HG03097 (cell line): ENCODE measurements around the gene INPP4A.
A peak's percentile ranks its signal among the peaks of the same experiment; 100 is the strongest.

ENCODE experiments used
- ATAC-seq: cut with Tn5 transposase; IDR thresholded peaks from one replicate; pipeline ENCODE4 v1.9.1; 2021; ENCODE audit not compliant: unreplicated experiment, low FRiP score

The INPP4A gene

DNA sequence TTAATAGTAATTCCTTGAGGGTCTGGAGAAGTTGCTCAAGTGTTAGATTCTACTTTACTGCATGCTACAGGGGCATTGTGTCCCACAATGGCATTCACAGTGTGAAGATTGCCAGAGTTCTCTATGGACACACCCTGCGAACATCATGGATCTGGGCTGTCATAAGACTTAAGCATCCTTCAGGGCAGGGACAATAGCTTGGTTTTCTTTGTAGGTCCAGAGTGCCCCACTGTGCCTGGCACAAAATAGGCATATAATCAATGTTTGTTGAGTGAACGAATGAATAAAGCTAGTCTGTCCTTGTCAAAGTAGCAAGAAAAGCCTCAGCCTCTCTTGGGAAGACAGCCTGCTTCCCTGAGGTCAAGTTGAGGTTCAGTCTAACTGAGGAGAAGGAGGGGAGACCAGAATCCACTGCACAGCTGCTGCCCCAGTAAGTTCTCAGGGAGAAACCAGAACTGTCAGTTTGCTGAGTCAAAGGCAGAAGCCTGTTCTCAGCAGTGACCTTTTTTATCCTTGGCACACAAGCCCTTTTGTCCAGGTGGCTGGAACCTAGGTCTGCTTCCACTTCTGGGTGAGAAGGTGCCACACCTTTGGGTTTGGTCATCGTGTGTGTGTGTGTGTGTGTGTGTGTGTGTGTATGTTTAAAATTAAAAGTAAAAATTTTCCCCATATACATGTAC is 15.0 kb downstream of the INPP4A start:
- ATAC-seq: no peak

DNA sequence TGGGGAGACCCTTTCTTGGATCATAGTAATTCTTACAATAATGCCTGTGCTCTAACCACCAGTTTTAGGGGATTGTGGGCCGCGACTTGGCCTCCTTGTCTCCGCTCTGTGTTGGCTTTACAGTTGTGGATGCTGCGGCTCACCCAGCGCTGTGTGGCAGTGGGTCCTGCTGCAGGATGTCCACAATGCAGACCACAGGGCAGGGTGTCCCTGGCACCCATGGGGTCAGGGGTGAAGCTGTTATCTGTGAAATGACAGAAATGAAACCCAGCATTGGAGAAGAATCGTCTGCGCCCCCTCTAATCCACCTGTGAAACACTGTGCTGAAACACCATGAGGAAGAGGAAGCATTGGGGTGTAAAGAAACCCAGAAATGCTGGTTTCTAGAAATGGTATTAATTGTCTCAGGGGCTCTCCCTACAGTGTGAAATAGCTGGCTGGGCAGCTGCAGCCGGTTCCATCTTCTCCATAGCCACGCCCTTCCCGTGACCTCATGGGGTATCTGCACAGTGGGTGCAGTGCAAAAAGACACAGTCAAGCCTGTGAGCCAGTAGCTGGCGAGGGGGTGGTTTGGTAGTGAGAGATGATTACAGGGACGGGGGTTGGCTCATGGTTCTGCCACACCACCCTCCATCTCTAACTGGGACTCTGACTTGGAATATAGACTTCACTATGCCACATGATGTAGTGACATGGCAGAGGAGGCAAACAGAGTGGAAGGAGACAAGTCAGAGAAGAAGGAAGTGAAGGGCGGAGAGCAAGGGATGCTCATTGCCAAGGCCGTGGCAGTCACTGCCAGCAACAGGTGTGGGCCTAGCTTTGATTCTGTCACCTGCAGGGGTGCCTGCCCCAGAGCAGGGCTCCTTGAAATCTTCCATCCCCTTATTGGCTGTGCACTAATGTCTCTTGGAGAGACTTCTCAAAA is 16.2 kb downstream of the INPP4A start:
- ATAC-seq: peak; percentile 37

DNA sequence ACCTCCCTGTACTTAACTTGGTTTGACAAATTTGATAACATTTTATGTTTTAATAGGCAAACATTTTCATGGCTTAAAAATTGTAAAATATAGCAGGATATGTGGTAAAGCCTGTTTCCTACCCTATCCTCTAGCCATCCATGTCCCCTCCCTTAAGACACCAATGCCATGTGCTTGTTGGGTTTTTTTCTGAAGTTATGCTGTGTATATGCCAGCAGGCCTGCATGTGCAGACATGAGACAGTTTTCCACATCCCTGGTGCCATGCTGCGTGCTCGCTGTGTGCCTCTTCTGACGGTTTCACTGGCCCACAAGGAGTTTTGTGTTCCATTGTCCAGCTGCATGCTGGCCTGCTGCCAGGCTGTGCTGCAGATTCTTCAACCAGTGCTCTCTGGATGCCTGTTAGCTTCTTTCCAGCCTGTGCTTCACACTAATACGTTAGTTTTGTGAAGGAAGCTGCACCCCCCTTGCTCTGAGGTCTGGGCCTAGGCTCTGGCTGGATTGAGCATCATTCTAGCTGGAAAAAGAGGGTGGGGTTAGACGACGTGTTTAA is 16.9 kb downstream of the INPP4A start:
- no peak for ATAC-seq

DNA sequence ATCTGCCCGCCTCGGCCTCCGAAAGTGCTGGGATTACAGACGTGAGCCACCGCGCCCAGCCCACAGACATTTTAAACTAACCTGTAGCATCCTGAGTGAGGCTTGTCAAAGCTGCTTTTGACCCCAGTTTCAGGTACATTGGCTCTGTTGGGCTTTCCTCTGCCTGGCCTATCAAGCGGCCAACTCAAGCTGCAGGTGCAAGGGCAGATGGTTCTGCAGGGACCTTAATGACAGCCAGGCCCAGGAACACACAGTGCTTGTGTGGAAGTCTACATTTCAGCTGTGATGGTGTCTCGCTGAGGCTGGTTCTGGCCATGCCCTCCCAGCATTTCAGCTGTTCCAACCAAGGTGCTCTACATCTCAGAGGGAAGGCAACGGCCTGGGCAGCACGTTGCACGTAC is 18.4 kb downstream of the INPP4A start:
- no peak for ATAC-seq

DNA sequence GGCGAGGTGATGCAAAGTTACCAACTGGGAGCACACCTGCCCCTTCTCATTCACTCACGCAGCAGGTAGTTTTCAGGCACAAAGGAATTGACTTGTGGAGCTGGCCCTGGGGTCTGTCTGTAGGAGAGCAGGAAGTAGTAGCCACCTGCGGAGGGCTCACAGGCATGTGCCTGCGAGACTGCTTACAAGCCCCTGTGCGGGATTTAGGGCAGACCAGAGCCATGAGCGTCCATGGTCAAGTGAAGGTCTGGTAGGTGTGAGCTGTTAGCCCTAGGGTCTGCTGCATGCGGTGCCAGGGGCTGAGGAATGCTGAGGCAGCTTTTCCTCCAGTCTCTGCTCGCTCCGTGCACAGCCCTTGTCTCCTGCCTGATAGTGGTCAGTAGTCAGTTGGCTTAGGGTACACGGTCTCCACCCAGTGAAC is 18.9 kb downstream of the INPP4A start:
- no peak for ATAC-seq

DNA sequence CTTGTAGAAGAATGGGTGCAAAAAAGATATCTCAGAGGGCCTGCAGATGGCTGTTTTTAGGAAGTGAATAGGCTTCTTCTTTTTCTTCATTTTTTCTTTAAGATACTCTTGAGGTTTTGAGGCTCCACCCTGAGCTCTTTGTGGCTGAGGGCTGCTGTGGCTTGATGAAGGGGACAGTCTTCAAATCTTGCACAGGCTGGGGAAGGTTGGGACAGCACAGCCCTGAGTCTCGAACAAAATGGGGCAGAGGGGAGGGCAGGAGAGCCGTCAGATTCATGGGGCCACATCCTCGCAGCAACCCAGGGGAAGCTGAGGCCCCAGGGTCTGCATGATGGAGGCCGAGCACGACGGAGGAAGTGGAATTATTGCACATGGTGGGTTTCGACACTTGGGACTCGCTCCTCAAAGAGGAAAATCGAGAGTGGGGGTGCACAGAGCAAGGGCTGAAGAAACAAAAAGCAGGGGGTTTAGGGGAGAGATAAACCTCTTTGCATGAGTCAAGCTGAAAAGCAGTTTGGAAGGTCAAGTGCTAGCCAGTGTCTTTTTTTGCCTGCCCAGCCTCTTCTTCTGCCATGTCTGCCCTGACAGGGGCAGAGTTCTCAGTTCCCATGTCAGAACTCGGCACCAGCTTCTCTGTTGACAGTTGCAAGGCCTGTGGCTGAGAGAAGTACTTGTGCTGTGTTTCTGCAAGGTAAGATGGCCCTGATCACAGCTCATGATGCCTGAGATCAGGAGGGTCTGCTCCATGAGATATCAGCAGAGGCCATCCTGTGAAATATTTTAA is 19.5 kb downstream of the INPP4A start:
- ATAC-seq: peak; percentile 4

DNA sequence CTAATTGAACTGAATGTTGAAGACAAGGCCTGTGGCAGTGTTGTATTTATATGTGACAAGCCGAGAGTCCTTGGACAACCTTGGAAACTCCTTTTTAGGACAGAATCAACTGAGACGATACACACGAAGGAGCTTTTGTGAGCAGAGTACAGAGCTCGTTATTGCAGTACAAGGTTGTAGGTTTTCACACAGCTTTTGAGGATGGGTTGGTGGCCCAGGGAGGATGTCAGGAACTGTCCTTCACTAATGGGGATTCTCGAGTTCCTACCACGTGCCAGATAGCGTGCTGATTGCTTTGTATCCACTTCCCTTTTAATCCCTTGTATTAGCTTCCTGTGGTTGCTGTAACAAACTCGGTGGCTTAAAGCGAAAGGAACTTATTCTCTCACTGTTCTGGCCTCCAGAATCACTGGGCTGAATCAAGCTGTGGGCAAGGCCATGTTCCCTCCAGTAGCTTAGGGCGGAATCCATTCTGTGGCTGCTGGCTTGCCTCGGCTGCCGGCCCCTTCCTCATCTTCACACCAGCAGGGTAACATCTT is 20.2 kb downstream of the INPP4A start:
- ATAC-seq: peak; percentile 46

DNA sequence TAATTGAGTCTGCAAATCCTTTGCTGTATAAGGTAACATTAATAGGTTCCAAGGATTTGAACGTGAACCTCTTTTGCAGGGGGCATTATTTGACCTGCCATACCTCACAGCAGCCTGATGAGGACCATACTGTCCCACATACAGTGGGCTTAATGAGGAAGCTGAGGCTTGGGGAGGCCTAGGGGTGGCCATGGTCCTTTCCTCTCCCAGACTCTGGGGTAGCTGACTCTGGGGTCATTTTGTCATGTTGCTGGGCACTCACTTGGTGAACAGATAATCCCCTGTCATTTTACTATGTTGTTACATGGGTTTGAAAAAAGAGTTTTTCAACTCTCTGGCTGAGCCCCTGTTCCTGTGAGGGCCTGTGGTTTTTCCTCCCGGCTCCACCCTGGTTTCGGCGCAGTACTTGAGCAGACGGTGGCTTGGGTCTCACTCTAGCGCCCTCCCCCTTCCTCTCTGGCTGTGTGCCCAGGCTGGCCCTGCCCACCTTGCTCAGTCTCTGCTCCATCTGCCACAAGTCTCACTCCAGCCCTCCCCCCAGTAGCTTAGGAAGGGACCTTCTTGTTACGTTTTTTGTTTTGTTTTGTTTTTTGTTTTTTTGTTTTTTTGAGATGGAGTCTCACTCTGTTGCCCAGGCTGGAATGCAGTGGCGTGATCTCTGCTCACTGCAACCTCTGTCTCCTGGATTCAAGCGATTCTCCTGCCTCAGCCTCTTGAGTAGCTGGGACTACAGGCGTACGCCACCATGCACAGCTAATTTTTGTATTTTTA is 21.0 kb downstream of the INPP4A start:
- peak; percentile 31 for ATAC-seq

DNA sequence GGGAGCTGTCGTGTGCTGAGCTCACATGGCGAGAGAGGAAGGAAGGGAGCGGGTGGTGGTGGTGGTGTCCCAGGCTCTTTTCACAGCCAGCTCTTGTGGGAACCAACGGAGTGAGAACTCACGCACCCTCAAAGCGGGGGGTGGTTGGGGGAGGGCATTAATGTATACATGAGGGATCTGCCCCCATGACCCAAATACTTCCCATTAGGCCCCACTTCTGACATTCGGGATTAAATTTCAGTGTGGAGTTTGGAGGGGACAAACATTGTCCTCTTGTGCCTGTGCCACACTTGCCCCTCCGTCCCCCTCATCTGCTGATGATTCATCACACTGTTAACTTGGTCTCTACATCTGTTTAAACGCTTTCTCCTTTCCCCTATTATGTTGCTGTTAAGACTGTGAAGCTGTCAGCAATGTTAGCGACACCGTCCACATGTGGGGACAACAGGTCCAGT is 22.5 kb downstream of the INPP4A start:
- ATAC-seq: no peak

DNA sequence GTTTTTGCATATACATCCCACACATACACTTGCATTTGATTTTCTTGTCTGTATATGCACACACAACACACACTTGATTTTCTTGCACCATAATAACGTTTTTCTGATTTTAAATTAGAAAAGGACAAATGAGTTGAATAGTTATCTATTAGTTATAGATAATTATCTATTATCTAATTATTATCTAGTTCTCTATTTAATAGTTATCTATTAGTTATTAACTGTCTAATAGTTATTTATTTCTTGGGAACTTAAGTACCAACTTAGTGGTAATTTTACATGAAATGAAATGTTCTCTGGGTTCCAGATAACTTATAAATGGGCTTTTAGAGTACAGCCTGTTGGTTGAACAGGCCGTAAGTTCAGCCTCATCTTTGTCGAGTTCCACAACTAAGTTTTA is 23.0 kb downstream of the INPP4A start:
- ATAC-seq: no peak

DNA sequence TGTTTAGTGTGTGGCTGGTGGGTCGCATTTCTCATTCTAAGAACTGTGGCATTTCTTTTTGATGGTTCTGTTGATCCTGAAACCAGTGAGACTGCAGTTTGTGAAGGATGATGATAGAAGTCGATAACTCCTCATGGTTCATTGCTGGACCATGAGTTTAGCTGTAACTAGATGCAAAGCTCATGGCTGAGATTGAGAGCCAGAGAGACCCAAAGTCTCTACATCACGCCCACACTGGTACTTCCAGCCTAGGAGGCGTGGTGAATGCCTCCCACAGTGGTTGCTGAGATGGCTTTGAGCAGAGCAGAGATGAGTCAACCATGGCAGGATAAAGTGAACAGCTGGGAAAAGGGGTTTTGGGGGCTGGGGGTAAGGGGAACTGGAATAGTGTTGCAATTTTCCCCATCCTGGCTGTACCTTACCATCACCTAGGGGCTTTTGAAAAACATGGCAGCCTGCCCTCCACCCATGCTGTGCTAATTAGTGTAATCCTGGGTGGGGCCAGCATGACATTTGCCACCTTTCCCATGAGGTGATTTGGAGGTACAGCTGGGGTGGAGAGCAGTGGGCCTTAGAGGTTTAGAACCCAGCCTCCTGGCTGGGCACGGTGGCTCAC is 24.1 kb downstream of the INPP4A start:
- no peak for ATAC-seq

DNA sequence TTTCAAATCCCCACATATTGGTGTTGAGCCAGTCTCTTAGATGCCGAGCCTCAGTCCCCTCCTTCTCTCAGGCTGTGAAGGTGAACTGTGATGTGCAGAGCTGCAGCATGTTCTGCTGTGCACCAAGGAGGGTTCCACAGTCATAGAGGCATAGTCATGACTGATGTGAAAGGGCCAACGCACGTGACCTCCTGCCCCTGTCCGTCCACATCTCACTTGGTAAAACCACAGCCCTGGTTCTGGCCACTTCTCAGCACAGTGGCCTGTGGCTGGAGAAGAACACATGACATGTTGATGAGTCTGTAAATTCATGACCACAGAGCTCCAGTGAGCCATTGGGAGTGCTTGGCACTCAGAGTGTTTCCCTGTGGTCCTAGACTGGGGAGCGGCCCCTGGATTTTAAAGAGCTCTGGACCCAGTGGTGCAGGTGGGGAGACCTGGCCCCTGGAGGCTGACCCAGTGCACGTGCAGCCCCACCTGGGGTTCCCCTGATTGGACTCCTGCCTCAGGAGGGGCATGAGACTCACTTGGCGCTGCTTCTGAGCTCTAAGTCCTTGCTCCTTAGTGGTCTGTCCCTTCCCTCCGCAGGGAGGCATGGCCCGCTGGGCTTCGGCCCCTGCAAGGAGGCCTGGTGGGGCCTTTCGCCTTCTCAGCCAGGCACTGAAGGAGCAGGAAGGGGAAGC is 25.3 kb downstream of the INPP4A start:
- ATAC-seq: no peak

DNA sequence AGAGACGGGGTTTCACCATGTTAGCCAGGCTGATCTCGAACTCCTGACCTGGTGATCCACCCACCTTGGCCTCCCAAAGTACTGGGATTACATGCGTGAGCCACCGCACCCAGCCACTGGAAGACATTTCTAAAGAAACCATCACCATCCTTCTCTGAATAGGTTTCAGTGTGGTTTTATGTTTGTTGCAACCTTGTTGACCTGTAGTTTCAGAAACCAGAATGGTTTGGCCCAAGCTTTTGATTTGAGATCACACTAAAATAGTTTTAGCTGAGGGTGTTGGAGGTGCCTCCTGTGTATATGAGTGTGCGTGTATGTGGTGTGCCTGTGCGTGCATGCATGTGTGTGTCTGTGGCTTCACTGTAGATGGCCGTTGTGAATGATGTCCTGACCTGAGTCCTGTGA is 26.2 kb downstream of the INPP4A start:
- no peak for ATAC-seq

DNA sequence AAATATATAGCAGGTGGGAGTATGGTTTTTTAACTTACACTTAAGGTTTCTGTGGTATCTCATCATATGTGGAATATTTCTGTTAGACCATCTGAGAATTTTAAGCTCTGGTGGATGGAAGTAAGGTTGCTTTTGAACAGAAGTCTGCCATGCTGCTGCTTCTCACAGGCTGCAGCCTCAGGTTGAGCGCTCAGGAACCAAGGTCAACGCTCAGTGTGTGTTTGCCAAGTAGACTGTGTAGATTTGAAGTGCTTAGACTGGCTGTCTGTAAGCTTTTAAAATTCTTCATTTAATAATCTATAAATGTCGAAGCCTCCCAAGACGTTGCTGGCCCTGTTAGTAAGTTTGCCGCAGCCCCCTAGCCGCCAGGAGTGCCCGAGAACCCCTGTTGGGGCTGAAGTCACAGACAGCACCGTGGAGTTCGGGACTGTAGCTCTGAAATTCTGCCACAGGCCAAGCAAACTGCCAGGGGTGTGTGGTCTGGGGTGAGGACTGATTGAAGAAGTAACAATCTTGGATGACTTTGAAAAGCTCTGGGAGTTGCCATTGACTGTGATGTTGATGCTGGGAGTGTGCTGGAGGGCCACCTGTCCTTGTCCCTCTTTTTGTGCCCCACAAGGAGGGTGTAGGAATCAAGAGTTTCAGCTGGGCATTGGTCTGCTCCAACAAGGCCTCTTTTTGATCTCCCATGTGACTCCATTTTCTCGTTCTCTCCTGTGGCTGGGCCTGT is 26.9 kb downstream of the INPP4A start:
- ATAC-seq: no peak

DNA sequence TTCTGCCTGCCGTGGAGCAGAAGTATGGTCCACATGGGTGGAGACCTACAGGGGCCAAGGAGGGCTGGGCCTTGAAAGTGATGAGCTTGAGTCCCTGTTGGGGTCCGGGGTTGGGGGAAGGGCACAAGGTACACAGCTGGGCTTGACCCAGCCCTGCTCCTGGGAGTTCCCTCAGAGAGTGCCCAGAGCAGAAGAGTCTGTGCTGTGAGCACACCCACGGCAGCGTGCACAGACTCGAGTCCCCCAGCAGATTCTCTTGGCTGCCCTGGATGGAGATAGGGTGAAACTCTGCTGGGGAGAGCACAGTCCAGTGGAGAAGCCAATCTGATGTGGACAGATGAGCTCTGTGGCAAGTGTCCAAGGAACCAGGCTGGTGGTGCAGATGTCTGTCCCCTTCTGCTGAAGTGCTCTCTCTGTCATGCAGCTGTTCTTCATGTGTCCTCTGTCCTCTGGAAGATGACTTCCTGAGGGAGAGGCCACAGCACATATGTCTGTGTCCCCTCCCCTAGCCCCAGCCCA is 27.5 kb downstream of the INPP4A start:
- no peak for ATAC-seq

DNA sequence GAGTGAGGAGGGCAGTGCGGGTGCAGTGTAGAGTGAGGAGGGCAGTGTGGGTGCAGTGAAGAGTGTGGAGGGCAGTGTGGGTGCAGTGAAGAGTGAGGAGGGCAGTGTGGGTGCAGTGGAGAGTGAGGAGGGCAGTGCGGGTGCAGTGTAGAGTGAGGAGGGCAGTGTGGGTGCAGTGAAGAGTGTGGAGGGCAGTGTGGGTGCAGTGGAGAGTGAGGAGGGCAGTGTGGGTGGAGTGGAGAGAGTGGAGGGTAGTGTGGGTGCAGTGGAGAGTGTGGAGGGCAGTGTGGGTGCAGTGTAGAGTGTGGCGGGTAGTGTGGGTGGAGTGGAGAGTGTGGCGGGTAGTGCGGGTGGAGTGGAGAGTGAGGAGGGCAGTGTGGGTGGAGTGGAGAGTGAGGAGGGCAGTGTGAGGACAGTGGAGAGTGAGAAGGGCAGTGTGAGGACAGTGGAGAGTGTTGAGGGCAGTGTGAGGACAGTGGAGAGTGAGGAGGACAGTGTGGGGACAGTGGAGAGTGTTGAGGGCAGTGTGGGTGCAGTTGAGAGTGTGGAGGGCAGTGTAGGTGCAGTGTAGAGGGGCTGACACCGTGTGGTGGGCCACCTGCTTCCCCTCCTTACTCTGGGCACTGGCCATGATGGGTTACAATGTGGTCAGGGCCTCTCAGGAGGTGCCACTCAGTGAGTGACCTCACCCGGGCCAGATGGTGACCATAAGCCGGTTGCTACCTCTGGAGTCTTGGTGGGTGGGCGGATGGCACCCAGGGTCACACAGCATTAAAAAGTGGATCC is 28.5 kb downstream of the INPP4A start:
- no peak for ATAC-seq
